NCI-H2081 treated with DMSO at 0.1 percent for 48 hours (cell line): ENCODE data around the gene PLSCR1.

Experiments used
- DNase-seq: peaks from one replicate; lab custom pipeline; 2025; lab: John Stamatoyannopoulos, UW

The PLSCR1 gene

GRCh38 chr3:146473726-146474125 is 70.7 kb downstream of the PLSCR1 start:
- no peak for DNase-seq

- DNase-seq, result no peak
These were observed 71.8 kb downstream of the PLSCR1 start for GRCh38 chr3:146472611-146473010.

- no peak for DNase-seq
These were observed 73.4 kb downstream of the PLSCR1 start for GRCh38 chr3:146471012-146471411.

GRCh38 chr3:146470425-146470990 is 73.9 kb downstream of the PLSCR1 start:
- no peak for DNase-seq

- no peak for DNase-seq
These were observed 75.0 kb downstream of the PLSCR1 start, which contains the start of gene PLSCR2 for GRCh38 chr3:146469150-146470017. Gene PLSCR2 (minus strand): TSS chr3:146469561. CDS start chr3:146459904, 9,657 bp downstream.

GRCh38 chr3:146468671-146469149 is 75.7 kb downstream of the PLSCR1 start:
- DNase-seq, result no peak

GRCh38 chr3:146468234-146468633 is 76.2 kb downstream of the PLSCR1 start:
- DNase-seq, result no peak

DNA sequence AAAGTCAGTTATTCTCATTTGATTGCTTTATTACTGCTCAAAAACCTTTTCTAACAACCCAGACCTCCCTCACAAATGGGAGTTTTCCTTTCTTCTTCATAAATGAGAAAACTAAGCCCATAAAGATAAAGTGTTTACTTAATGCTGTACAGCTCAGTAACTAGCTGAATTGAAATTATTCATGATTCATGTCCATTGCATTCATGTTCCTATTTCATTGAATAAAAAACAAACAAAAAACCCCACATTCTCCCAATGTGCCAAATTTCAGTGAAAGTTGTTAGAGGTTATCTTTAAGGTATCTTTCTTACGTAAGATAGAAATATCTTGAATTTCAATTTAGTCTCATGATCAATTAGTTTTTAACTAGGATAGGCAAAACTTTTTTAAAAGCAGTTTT is 77.8 kb downstream of the PLSCR1 start:
- no peak for DNase-seq

GRCh38 chr3:146465693-146466465 is 78.5 kb downstream of the PLSCR1 start:
- no peak for DNase-seq
